Glutamatergic neuron (in vitro differentiated cells): Measurements from ENCODE around the gene TTC1. TPM values are rescaled to one million over a fixed set of nuclear protein-coding genes. Genes with fewer than 3 reads are reported as not detected.

Source experiments
- DNase-seq: peaks from one replicate; pipeline ENCODE4 v3.0.0; 2022
- H3K27ac Mint-ChIP-seq: one replicate; pipeline ENCODE4 v1.8.0; 2020; ENCODE audit warnings: mild to moderate bottlenecking, mixed read lengths, inconsistent platforms; ENCODE audit not compliant: unreplicated experiment
- H3K27me3 Mint-ChIP-seq: one replicate; pipeline ENCODE4 v1.8.0; 2020; ENCODE audit warnings: mild to moderate bottlenecking, moderate library complexity, mixed read lengths, inconsistent platforms; ENCODE audit not compliant: unreplicated experiment
- H3K36me3 Mint-ChIP-seq: one replicate; pipeline ENCODE4 v1.8.0; 2020; ENCODE audit warnings: mild to moderate bottlenecking, mixed read lengths, inconsistent platforms; ENCODE audit not compliant: unreplicated experiment
- H3K4me1 Mint-ChIP-seq: one replicate; pipeline ENCODE4 v1.8.0; 2020; ENCODE audit warnings: mild to moderate bottlenecking, low read depth, mixed read lengths, inconsistent platforms; ENCODE audit not compliant: unreplicated experiment
- H3K4me3 Mint-ChIP-seq: one replicate; pipeline ENCODE4 v1.8.0; 2020; ENCODE audit warnings: mild to moderate bottlenecking, mixed read lengths, inconsistent platforms; ENCODE audit not compliant: unreplicated experiment
- H3K9me3 Mint-ChIP-seq: one replicate; pipeline ENCODE4 v1.8.0; 2020; ENCODE audit warnings: mild to moderate bottlenecking, moderate library complexity, mixed read lengths, inconsistent platforms; ENCODE audit not compliant: unreplicated experiment
- CTCF ChIP-seq: fragments of 200-600 bp; sonication (generic); IDR thresholded peaks from one replicate; pipeline ENCODE4 v1.5.0; 2021; ENCODE audit not compliant: partially characterized antibody, unreplicated experiment
- total RNA-seq: library from RNA; stranded (reverse); fragmentation: NEBNext Ultra II Directional; extraction: Animal tissue kit (Norgen Biotek cat#: 25700); gene quantifications from one replicate; pipeline ENCODE4 v1.2.1, GENCODE V29; 2021; ENCODE audit not compliant: unreplicated experiment

TTC1 gene
- total RNA-seq, 1 donor from 2014 or later = 41.0 TPM

- Mint-ChIP-seq H3K27ac (no peak overlapping the region), H3K36me3 (peaks cover 4% of the 10 kb centered on the region), H3K4me1 (peaks cover 3% of the 10 kb centered on the region), H3K4me3 (no peak overlapping the region), H3K9me3 (no peaks in the 10 kb centered on the region), H3K27me3 (no peaks in the 10 kb centered on the region)
- no peak for TF ChIP-seq CTCF
- no peak for DNase-seq
Measured at GRCh38 chr5:160039810-160040470, 31.0 kb downstream of the TTC1 start.

- Mint-ChIP-seq H3K4me1 (peaks cover 3% of the 10 kb centered on the region), H3K27me3 (no peaks in the 10 kb centered on the region), H3K9me3 (no peaks in the 10 kb centered on the region), H3K36me3 (peaks cover 4% of the 10 kb centered on the region), H3K4me3 (no peak overlapping the region), H3K27ac (no peak overlapping the region)
- no peak for DNase-seq
- TF ChIP-seq CTCF = no peak
Measured at GRCh38 chr5:160040471-160040835, 31.5 kb downstream of the TTC1 start.

- H3K4me1 Mint-ChIP-seq = peaks cover 6% of the 10 kb centered on the region
- H3K9me3 Mint-ChIP-seq = no peaks in the 10 kb centered on the region
- no peak for TF ChIP-seq CTCF
- no peak overlapping the region for H3K4me3 Mint-ChIP-seq
- DNase-seq = no peak
- no peak overlapping the region for H3K27ac Mint-ChIP-seq
- H3K36me3 Mint-ChIP-seq = peaks cover 4% of the 10 kb centered on the region
- H3K27me3 Mint-ChIP-seq = no peaks in the 10 kb centered on the region
Measured at GRCh38 chr5:160042671-160043070, 33.7 kb downstream of the TTC1 start.

- H3K36me3 Mint-ChIP-seq = no peaks in the 10 kb centered on the region
- no peaks in the 10 kb centered on the region for H3K9me3 Mint-ChIP-seq
- H3K4me1 Mint-ChIP-seq = peaks cover 6% of the 10 kb centered on the region
- no peaks in the 10 kb centered on the region for H3K27me3 Mint-ChIP-seq
- no peak overlapping the region for H3K27ac Mint-ChIP-seq
- no peak for DNase-seq
- TF ChIP-seq CTCF = no peak
- H3K4me3 Mint-ChIP-seq = no peak overlapping the region
Measured at GRCh38 chr5:160044391-160044804, 35.5 kb downstream of the TTC1 start.

- H3K27ac Mint-ChIP-seq = no peak overlapping the region
- H3K4me1 Mint-ChIP-seq = peaks cover 6% of the 10 kb centered on the region
- no peaks in the 10 kb centered on the region for H3K36me3 Mint-ChIP-seq
- H3K9me3 Mint-ChIP-seq = no peaks in the 10 kb centered on the region
- H3K27me3 Mint-ChIP-seq = no peaks in the 10 kb centered on the region
- no peak overlapping the region for H3K4me3 Mint-ChIP-seq
- TF ChIP-seq CTCF = no peak
- no peak for DNase-seq
Measured at GRCh38 chr5:160044967-160045366, 36.0 kb downstream of the TTC1 start.
